ENCODE results near the gene LY6G6F.

Gene LY6G6F

GRCh38 chr6:31706599-31706998 lies at the start of gene LY6G6F:
LY6G6F (plus strand) TSS chr6:31706866; CDS start chr6:31706907, 41 bp downstream.
- DNase-seq (ENCODE audit: low read depth), result no peak

DNA sequence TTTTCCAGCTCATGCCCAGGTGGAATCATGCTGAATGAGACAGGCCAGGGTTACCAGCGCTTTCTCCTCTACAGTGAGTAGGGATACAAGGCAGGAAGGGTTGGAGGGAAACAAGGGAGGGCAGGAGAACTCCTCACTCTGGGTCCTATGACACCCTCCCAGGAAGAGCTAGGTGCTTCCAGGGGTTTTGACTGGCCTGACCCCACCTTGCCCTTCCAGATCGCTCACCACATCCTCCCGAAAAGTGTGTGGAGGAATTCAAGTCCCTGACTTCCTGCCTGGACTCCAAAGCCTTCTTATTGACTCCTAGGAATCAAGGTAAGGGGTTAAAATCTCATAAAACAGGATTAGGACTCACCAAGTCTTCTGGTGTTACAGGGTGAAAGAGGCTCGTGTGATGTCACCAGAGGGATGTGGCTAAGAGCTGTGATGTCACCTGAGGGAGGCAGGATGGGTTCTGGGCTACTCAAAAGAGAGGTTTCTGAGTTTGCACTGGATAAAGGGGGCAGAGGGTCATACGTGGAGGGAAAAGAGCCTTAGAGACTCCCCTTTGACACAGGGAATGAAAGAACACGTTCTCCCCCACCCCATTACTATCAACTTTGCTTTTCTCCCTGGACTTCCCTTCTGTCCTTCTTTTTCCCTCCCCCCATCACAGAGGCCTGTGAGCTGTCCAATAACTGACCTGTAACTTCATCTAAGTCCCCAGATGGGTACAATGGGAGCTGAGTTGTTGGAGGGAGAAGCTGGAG lies 49.1 kb upstream of the LY6G6F start:
- DNase-seq (ENCODE audit: low read depth), result no peak

- no peak for DNase-seq (ENCODE audit: low read depth)
Measured at GRCh38 chr6:31658158-31658688, 48.4 kb upstream of the LY6G6F start.

DNA sequence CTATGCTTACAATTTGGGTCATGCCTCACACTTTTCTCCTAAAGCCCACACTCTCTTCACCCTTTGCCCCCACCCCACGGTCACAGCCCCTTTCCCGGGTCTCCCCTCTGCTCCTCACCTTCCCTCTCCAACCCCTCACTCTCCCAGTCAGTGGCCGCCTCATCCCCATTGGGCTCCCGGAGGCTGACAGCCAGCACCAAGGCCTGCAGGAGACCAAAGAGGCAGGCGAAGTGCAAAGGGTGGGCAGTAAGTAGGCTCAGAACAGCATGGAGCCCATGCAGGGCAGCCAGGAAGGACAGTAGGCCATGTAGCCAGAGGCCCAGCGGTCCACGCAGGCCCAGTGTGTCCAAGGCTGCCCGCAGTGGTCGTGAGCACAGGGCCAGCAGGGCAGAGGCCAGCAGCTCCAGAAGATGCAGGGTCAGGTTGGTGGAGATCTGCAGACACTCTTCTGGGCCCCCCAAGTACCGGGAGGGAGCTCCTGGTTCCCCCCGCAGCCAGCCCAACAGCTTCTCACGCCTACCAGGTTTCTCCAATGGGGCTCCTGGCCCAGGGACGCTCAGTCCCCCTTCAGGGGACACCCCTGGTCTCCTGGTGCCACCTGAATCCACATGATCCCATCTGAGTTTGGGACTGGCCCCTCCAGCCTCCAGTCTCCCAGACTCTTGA lies 47.5 kb upstream of the LY6G6F start:
- DNase-seq (ENCODE audit: low read depth), result no peak

DNA sequence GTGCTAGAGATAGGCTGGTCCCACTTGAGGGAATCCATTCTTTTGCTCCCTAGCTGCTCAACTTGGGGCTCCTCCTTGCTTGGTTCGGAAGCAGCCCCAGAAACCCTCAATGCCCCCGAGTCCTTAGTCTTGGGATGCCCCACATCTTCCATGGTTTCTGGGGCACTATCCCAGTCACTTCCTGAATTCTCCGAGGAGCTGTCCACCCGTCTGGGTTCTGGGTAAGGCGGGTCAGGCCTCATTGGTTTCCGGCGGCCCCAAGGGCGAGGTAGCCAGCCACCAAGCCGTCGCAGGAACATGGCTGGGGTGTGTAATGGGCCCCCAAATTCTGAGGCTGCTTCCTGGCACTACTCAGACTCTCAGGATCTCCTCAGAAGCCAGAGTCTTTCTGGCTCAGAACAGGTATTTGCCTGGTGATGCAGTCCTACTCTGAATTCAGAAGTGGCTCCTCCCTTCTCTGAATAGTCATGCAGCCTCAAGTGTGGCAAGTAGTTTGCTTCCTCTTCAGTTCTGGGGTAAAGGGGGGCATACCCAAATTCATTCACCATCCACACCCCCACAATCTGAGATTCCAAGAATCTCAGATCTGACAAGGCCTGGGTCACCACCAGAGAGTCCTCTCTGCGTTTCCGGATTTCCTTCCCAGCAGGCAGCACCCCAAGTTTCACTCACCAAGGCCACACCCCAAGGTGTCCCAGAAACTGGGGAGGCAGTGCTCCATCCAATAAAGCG lies 46.9 kb upstream of the LY6G6F start:
- DNase-seq (ENCODE audit: low read depth), result peak; percentile 19

- peak; percentile 78 for DNase-seq (ENCODE audit: low read depth)
Measured at GRCh38 chr6:31660381-31661261, 46.0 kb upstream of the LY6G6F start, which contains the start of gene C6orf47. C6orf47 (minus strand) TSS chr6:31660778; CDS start chr6:31659947, 831 bp downstream.

DNA sequence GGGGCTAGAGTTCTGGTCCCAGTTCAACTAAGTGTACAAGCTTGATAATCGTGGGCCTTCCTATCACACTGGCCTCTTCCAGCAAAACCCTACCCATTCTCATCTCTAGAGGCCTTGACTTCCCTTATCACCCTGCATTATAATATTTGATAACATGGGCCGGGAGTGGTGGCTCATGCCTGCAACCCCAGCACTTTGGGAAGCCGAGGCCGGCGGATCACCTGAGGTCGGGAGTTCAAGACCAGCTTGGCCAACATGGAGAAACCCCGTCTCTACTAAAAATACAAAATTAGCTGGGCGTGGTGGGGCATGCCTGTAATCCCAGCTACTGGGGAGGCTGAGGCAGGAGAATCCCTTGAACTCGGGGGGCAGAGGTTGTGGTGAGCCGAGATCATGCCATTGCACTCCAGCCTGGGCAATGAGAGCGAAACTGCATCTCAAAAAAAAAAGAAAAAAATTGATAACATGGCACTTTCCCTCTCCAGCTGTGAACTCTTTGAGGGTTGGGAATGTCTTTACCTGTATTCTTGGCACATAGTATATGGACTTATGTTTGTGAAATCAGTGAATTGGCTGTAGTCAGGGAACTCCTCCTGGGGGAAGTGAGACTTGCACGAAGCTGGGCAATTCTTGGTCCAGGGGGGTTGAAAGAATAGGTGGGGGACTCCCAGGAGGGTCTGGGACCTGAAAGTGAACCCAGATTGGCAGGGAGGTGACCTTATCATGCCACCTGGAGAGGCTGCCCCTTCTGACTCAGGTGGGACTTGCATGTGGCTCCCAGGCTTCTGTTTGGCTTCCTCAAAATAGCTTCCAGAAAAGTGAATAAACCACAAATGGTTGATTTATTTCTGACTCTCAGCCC lies 45.2 kb upstream of the LY6G6F start:
- DNase-seq (ENCODE audit: low read depth), result no peak

DNA sequence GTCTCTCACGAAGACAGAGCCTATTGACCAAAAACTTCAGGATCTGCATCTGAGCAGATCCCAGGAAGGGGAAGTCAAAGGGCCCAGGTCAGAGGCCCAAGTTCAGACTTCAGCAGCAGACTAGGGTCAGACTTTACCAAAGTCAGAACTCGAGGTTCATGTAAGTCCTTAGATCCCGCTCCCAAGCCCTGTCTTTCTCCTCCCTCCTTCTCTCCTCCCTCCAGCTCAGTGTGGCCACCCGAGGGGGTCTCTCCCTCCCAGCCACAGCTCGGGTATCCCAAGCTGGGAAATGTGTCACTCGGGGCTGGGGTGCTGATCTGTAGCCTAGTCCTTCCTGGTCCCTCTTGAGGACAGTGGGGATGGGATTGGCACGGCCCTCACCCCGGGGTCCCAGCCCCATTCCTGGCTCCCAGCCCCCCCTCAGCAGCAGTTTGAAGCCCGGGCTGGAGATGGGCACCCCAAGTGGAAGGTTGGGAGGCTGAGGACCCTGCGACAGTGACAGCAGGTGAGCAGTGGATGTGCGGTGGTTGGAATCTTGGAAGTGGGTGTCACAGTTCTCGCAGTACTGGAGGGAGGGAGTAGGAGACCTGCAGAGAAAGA lies 44.4 kb upstream of the LY6G6F start:
- DNase-seq (ENCODE audit: low read depth), result no peak

- peak; percentile 42 for DNase-seq (ENCODE audit: low read depth)
Measured at GRCh38 chr6:31663126-31663960, 43.3 kb upstream of the LY6G6F start.

- DNase-seq (ENCODE audit: low read depth), result peak; percentile 70
Measured at GRCh38 chr6:31663961-31664789, 42.5 kb upstream of the LY6G6F start.

DNA sequence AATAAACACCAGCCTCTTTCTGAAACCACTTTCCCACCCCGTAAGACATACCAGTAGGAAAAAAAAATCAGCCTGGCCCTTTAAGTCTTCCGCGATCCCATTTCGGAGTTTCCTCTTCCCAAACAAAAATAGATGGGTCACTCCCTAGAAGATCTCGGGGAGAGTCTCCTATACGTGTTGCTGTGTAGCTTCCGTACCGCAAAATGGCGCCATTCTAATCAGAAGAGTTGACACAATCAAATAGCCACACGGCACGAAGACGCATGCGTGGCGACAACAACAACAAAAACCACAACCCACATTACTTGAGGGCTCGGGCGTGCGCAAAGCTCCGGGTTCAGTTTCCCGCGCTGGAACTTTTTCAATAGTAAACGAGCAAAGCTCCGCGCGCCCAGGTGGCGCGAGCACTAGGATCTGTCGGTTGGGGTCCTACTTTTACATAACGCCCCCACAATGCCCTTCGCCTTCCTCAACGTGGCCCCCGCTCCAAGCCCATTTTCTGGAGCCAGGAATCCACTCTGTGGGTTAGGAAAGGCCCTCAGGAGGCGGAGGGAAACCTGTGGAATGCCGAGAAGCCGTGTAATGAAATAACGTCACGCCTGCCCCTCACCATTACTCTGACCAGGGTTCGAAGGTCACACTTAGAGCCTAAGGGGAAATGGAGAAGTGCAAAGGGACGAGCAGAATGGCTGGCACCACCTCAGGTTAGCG lies 41.7 kb upstream of the LY6G6F start, which contains the start of gene GPANK1:
Gene GPANK1, minus strand, starts transcription at position 208 of the 711 bp plus-strand sequence. CDS start 519 bp downstream, outside the sequence.
- DNase-seq (ENCODE audit: low read depth), result peak; percentile 95

DNA sequence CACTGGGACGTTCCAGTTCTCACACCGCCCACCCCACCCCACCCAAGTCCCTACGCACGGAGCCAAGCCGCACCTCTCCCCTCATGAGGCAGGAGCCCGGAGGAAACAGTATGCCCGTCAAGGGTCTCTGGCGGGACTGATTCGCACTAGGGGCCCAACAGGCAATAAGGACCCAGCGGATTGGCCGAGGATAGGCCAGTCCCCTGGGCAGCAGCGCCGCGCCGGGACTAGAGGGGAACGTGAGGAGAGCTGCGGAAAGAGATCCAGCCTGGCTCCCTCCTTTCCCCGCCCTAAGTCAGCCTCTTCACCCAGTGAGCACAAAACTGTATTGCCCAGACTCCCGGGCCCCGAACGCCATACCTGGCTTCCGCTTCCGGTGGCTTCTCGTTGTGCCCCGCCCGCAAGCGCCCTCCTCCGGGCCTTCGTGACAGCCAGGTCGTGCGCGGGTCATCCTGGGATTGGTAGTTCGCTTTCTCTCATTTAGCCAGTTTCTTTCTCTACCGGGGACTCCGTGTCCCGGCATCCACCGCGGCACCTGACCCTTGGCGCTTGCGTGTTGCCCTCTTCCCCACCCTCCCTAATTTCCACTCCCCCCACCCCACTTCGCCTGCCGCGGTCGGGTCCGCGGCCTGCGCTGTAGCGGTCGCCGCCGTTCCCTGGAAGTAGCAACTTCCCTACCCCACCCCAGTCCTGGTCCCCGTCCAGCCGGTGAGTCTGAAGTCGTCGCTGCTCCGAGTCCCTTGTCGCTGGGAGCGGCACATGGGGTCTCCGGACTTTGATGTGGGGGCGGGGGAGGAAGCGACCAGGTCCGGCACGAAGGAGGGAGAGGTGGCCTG lies 40.9 kb upstream of the LY6G6F start, which contains the start of gene CSNK2B:
Gene CSNK2B, plus strand, starts transcription at position 580 of the 836 bp plus-strand sequence. CDS start 752 bp downstream, outside the sequence.
- peak; percentile 96 for DNase-seq (ENCODE audit: low read depth)

DNA sequence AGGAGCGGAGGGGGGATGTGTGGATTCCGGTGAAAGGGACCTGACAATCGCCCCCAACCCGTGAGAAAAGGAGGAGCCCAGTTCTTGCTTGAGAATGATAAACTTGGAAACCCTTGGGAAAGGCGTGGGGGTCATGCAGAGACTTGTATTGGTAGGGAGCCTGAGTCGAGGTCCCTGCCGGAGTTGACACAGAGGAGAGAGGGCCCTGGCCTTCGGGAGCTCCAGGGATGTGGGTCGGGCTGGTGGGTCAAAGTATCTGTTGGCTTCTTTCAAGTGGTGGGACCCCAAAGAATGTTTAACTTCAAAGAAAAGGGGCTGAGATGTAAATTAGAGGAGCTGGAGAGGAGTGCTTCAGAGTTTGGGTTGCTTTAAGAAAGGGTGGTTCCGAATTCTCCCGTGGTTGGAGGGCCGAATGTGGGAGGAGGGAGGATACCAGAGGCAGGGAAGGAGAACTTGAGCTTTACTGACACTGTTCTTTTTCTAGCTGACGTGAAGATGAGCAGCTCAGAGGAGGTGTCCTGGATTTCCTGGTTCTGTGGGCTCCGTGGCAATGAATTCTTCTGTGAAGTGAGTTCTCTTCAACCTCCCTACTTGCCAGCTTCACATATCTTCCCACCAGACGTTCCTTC lies 40.2 kb upstream of the LY6G6F start:
- DNase-seq (ENCODE audit: low read depth), result no peak

GRCh38 chr6:31669676-31670075 lies 37.0 kb upstream of the LY6G6F start, which contains the start of gene LY6G5B:
LY6G5B (plus strand) TSS chr6:31669976; CDS start chr6:31670951, 975 bp downstream.
- DNase-seq (ENCODE audit: low read depth), result no peak

GRCh38 chr6:31676322-31676903 lies 30.3 kb upstream of the LY6G6F start:
- DNase-seq (ENCODE audit: low read depth), result no peak

Data from fibroblast of gingiva (primary cell).